Memory B cell (primary cell): Measurements from ENCODE around the gene CADM2.

Source experiments
- ATAC-seq: fragments of 150-1000 bp; cut with Tn5 transposase; 2 replicates; pipeline ENCODE4 v1.10.0; 2021; ENCODE audit warnings: low read depth, mild to moderate bottlenecking, moderate library complexity
- DNase-seq, 2 donors: peaks; one replicate each; pipeline ENCODE4 v3.0.0; 2022; ENCODE audit warnings: low spot score in 2 of 2
- H3K27ac Mint-ChIP-seq: one replicate; pipeline ENCODE4 v1.8.0; 2022; ENCODE audit warnings: mild to moderate bottlenecking, moderate library complexity, mixed read lengths
- H3K27me3 Mint-ChIP-seq: one replicate; pipeline ENCODE4 v1.8.0; 2022; ENCODE audit warnings: mixed read lengths
- H3K36me3 Mint-ChIP-seq: one replicate; pipeline ENCODE4 v1.8.0; 2022; ENCODE audit warnings: mild to moderate bottlenecking, mixed read lengths
- H3K4me1 Mint-ChIP-seq: one replicate; pipeline ENCODE4 v1.8.0; 2022; ENCODE audit warnings: mixed read lengths
- H3K4me3 Mint-ChIP-seq: one replicate; pipeline ENCODE4 v1.8.0; 2022; ENCODE audit warnings: mild to moderate bottlenecking, moderate library complexity, mixed read lengths
- H3K9me3 Mint-ChIP-seq: one replicate; pipeline ENCODE4 v1.8.0; 2022; ENCODE audit warnings: mixed read lengths

Gene CADM2

GRCh38 chr3:85304360-85304964 is 345.7 kb downstream of the CADM2 start:
- ATAC-seq (no peak), DNase-seq (no peak)
- Mint-ChIP-seq H3K4me3 (no peak overlapping the region), H3K27ac (no peak overlapping the region), H3K27me3 (no peaks in the 10 kb centered on the region), H3K9me3 (no peaks in the 10 kb centered on the region), H3K36me3 (no peaks in the 10 kb centered on the region), H3K4me1 (no peaks in the 10 kb centered on the region)

- no peak for DNase-seq
- Mint-ChIP-seq H3K9me3 (no peaks in the 10 kb centered on the region), H3K27ac (no peak overlapping the region), H3K27me3 (no peaks in the 10 kb centered on the region), H3K4me1 (no peaks in the 10 kb centered on the region), H3K36me3 (no peaks in the 10 kb centered on the region), H3K4me3 (no peak overlapping the region)
- ATAC-seq = no peak
Measured at GRCh38 chr3:85312331-85312730, 353.5 kb downstream of the CADM2 start.

GRCh38 chr3:85313380-85313779 is 354.6 kb downstream of the CADM2 start:
- Mint-ChIP-seq H3K4me1 (no peaks in the 10 kb centered on the region), H3K27ac (no peak overlapping the region), H3K27me3 (no peaks in the 10 kb centered on the region), H3K36me3 (no peaks in the 10 kb centered on the region), H3K4me3 (no peak overlapping the region), H3K9me3 (peaks cover 2% of the 10 kb centered on the region)
- no peak for ATAC-seq
- no peak for DNase-seq

GRCh38 chr3:85316252-85316651 is 357.5 kb downstream of the CADM2 start:
- Mint-ChIP-seq H3K27me3 (no peaks in the 10 kb centered on the region), H3K4me1 (no peaks in the 10 kb centered on the region), H3K36me3 (no peaks in the 10 kb centered on the region), H3K4me3 (no peak overlapping the region), H3K27ac (no peak overlapping the region), H3K9me3 (peaks cover 4% of the 10 kb centered on the region)
- no peak for DNase-seq
- no peak for ATAC-seq

DNA sequence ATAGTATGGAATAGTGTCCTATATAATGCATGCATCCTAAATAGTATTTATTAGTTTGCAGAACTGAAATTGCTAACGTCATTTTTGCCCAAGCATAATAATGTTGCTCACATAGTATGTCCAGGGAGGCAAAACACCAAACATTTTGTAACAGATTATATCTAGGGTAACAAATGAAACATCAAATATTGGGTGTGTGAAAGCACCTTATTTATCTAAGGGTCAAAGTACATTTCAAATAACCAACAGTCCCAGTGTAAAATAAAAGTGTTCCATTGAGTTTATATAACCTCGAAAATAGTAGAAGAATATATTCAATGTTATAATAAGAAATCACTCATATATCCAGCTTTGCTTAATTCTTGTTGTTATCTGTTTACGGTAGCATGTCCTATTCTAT is 363.1 kb downstream of the CADM2 start:
- H3K4me1 Mint-ChIP-seq = no peaks in the 10 kb centered on the region
- DNase-seq (no peak), ATAC-seq (no peak)
- H3K36me3 Mint-ChIP-seq = no peaks in the 10 kb centered on the region
- no peak overlapping the region for H3K4me3 Mint-ChIP-seq
- no peak overlapping the region for H3K27ac Mint-ChIP-seq
- H3K27me3 Mint-ChIP-seq = no peaks in the 10 kb centered on the region
- peaks cover 4% of the 10 kb centered on the region for H3K9me3 Mint-ChIP-seq

GRCh38 chr3:85330071-85330470 is 371.3 kb downstream of the CADM2 start:
- Mint-ChIP-seq H3K4me1 (no peaks in the 10 kb centered on the region), H3K27ac (no peak overlapping the region), H3K27me3 (no peaks in the 10 kb centered on the region), H3K4me3 (no peak overlapping the region), H3K9me3 (no peaks in the 10 kb centered on the region), H3K36me3 (no peaks in the 10 kb centered on the region)
- ATAC-seq = no peak
- DNase-seq = no peak

DNA sequence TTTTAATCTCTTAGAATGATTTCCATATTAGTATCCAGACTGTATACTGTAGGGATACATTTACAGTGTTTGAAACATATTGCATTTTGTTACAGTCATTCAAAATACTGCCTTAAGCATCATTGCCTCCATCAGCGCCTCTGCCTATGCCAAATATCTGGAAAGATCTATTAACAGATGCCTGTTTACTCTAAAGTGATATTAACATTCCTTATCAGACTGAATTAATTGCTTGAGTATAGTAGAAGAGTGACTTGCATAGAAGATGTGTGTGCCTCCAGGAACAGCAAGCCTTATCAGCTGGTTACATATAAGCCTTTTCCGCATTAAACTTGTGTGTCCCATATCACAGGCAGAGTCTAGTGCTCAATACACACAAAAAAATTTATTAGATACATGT is 379.1 kb downstream of the CADM2 start:
- H3K27me3 Mint-ChIP-seq = no peaks in the 10 kb centered on the region
- no peak for ATAC-seq

GRCh38 chr3:85342915-85343314 is 384.1 kb downstream of the CADM2 start:
- no peaks in the 10 kb centered on the region for H3K27me3 Mint-ChIP-seq
- H3K36me3 Mint-ChIP-seq = no peaks in the 10 kb centered on the region
- no peak overlapping the region for H3K4me3 Mint-ChIP-seq
- H3K4me1 Mint-ChIP-seq = no peaks in the 10 kb centered on the region
- H3K9me3 Mint-ChIP-seq = no peaks in the 10 kb centered on the region
- ATAC-seq = no peak
- DNase-seq = no peak
- no peak overlapping the region for H3K27ac Mint-ChIP-seq

More for the DNA sequence above, 379.1 kb downstream of the CADM2 start:
- Mint-ChIP-seq H3K27ac (no peak overlapping the region), H3K36me3 (no peaks in the 10 kb centered on the region), H3K4me1 (no peaks in the 10 kb centered on the region), H3K9me3 (no peaks in the 10 kb centered on the region), H3K4me3 (no peak overlapping the region)
- no peak for DNase-seq

GRCh38 chr3:85355572-85355971 is 396.8 kb downstream of the CADM2 start:
- DNase-seq (no peak), ATAC-seq (no peak)
- H3K4me1 Mint-ChIP-seq = no peaks in the 10 kb centered on the region
- H3K27me3 Mint-ChIP-seq = no peaks in the 10 kb centered on the region
- H3K27ac Mint-ChIP-seq = no peak overlapping the region
- H3K9me3 Mint-ChIP-seq = no peaks in the 10 kb centered on the region
- H3K4me3 Mint-ChIP-seq = no peak overlapping the region
- no peaks in the 10 kb centered on the region for H3K36me3 Mint-ChIP-seq

DNA sequence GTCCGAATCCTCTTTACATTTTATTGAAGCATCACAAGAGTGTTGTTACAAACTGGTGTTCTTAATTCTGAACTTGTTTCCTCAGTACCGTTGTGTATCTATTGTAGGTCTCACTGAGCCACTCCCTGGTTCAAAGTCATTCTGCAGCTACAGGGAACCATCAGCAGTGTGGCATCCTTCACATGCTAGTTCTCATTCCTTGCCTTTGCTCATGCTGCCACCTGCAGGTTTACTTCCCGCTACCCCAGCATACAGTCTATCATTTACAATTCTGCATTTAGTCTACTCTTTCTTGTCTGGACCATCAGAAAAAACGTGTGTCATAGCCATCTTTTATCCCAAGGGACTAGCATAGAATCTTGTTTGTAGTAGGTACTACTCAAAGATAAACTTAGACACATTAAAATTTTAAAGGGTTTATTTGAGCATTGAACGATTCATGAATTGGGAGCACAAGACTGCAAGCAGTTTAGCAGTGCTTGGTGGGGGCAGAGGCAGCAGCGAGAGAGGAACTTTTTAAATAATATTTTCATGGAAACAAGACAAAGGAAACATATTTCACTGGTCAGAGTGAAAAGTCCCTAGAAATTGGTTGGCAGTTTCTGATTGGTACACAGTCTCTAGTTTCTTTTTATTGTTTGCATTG is 402.1 kb downstream of the CADM2 start:
- Mint-ChIP-seq H3K9me3 (no peaks in the 10 kb centered on the region), H3K4me1 (no peaks in the 10 kb centered on the region), H3K4me3 (no peak overlapping the region), H3K36me3 (no peaks in the 10 kb centered on the region), H3K27me3 (no peaks in the 10 kb centered on the region), H3K27ac (no peak overlapping the region)
- DNase-seq (no peak), ATAC-seq (no peak)

DNA sequence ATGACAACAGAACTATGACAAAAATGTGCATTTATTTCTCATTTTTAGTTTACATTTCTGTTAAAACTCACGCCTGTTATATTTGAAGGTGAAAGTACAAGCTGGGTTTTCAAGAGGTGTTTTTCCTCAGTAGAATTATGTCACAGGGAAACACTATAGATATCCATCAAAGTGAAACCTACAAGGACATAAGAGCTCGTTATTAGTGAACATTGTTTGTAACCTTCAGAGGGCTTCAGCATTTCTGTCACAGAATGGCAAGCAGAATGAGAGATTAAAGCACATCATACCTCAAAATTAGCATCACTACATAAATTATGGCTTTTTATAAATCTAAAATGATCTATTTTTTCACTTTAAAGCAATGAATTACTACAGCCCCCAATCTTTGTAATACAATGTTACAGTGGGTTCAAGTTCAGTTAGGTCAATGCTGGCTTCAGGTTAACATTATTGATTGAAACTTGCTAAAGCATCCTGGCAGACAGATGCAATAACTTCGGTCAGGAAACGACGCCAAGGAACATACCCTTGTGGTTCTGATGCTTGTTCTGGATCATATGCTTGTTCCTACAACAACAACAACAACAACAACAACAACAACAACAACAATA is 405.6 kb downstream of the CADM2 start:
- Mint-ChIP-seq H3K27me3 (no peaks in the 10 kb centered on the region), H3K36me3 (no peaks in the 10 kb centered on the region), H3K4me3 (no peak overlapping the region), H3K9me3 (no peaks in the 10 kb centered on the region), H3K4me1 (no peaks in the 10 kb centered on the region), H3K27ac (no peak overlapping the region)
- DNase-seq (no peak), ATAC-seq (no peak)

DNA sequence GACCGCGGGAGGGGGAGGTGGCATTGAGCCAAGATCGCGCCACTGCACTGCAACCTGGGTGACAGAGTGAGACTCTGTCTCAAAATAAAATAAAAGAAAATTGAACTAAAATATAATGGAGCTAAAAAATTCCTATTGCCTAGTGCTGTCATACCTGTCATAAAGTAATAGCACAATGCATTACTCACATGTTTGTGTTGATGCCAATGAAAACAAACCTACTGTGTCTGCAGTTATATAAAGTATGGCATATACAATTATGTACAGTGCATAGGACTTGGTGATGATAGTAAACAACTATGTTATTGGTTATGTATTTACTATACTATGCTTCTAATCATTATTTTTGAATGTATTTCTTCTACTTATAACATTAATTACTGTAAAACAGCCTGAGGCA is 411.6 kb downstream of the CADM2 start:
- ATAC-seq = no peak
- Mint-ChIP-seq H3K4me1 (no peaks in the 10 kb centered on the region), H3K27ac (no peak overlapping the region), H3K9me3 (no peaks in the 10 kb centered on the region), H3K4me3 (no peak overlapping the region), H3K36me3 (no peaks in the 10 kb centered on the region), H3K27me3 (no peaks in the 10 kb centered on the region)
- DNase-seq = no peak

- ATAC-seq (no peak), DNase-seq (no peak)
- no peaks in the 10 kb centered on the region for H3K9me3 Mint-ChIP-seq
- no peak overlapping the region for H3K27ac Mint-ChIP-seq
- H3K27me3 Mint-ChIP-seq = no peaks in the 10 kb centered on the region
- H3K4me3 Mint-ChIP-seq = no peak overlapping the region
- no peaks in the 10 kb centered on the region for H3K36me3 Mint-ChIP-seq
- H3K4me1 Mint-ChIP-seq = no peaks in the 10 kb centered on the region
Measured at GRCh38 chr3:85376131-85376530, 417.3 kb downstream of the CADM2 start.

DNA sequence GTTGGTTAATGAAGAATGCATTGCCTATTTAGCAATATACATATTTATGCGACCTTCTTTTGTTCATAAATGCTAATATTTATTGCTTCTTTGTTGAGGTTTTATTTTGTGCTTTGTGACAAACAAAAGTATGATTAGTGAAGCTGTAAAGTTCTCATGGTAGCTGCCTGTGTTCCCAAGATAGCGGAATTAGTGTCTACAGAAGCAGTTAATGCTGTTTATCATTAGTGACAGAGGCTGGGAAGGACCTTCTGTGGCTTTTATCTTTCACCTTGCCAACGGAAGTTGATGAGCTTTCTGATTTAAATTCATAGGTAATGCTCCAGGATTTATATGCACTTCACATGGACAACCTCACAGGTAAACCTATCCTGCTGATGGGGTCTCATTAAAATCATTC is 418.3 kb downstream of the CADM2 start:
- Mint-ChIP-seq H3K9me3 (no peaks in the 10 kb centered on the region), H3K4me3 (no peak overlapping the region), H3K4me1 (no peaks in the 10 kb centered on the region), H3K27me3 (no peaks in the 10 kb centered on the region), H3K27ac (no peak overlapping the region), H3K36me3 (no peaks in the 10 kb centered on the region)
- DNase-seq (no peak), ATAC-seq (no peak)

- Mint-ChIP-seq H3K27ac (no peak overlapping the region), H3K36me3 (no peaks in the 10 kb centered on the region), H3K9me3 (no peaks in the 10 kb centered on the region), H3K27me3 (no peaks in the 10 kb centered on the region), H3K4me3 (no peak overlapping the region), H3K4me1 (no peaks in the 10 kb centered on the region)
- no peak for DNase-seq
- no peak for ATAC-seq
Measured at GRCh38 chr3:85384372-85384771, 425.6 kb downstream of the CADM2 start.
